Caco-2 (cell line): ENCODE data around the gene TYMP. TPM values are rescaled to one million over a fixed set of nuclear protein-coding genes. Genes with fewer than 3 reads are reported as not detected.
A peak's percentile ranks its signal among the peaks of the same experiment; 100 is the strongest.

Experiments used
- BruUV-seq: library from RNA; stranded (reverse); fragments of 400-500 nt; replicated peaks from 2 replicates; lab custom pipeline; 2021; lab: Mats Ljungman, UMichigan
- CTCF ChIA-PET: fragments of 300-600 bp; sonication (Branson Sonifier 250); formaldehyde crosslinking; loops from one replicate; lab custom pipeline; 2022; ENCODE audit warnings: antibody characterized with exemption; lab: Charles Lee
- POLR2A ChIA-PET: fragments of 300-600 bp; sonication (Branson Sonifier 250); formaldehyde crosslinking; loops from one replicate; lab custom pipeline; 2022; ENCODE audit warnings: antibody characterized with exemption; lab: Charles Lee
- DNase-seq, 2 experiments: peaks; one replicate each; pipeline versions ENCODE4 v3.0.0 to v3.0.0-alpha.2; 2020 to 2022
- H3K27me3 ChIP-seq: replicated peaks from 2 replicates; pipeline ENCODE4 v1.6.0; 2011; ENCODE audit warnings: low read length; ENCODE audit not compliant: control insufficient read depth, insufficient read depth
- H3K36me3 ChIP-seq: 2 replicates; pipeline ENCODE4 v1.5.1; 2011; ENCODE audit warnings: low read length; ENCODE audit not compliant: control insufficient read depth, insufficient read depth
- H3K4me1 ChIP-seq: fragments of 250-450 bp; sonication (Bioruptor Pico); 2 replicates; pipeline ENCODE4 v1.5.1; 2020; ENCODE audit warnings: mild to moderate bottlenecking
- H3K4me3 ChIP-seq: 2 replicates; pipeline ENCODE4 v1.5.1; 2011; ENCODE audit warnings: low read depth, mild to moderate bottlenecking, control low read depth, low read length
- H3K9me3 ChIP-seq: fragments of 250-450 bp; sonication (Bioruptor Pico); 2 replicates; pipeline ENCODE4 v1.5.1; 2020; ENCODE audit warnings: mild to moderate bottlenecking, moderate library complexity
- H3K27ac Mint-ChIP-seq: one replicate; pipeline ENCODE4 v1.8.0; 2022; ENCODE audit warnings: mixed read lengths; ENCODE audit not compliant: unreplicated experiment
- H3K27me3 Mint-ChIP-seq: one replicate; pipeline ENCODE4 v1.8.0; 2022; ENCODE audit warnings: mixed read lengths; ENCODE audit not compliant: insufficient read depth, unreplicated experiment
- H3K36me3 Mint-ChIP-seq: one replicate; pipeline ENCODE4 v1.8.0; 2022; ENCODE audit warnings: mild to moderate bottlenecking, mixed read lengths; ENCODE audit not compliant: insufficient read depth, unreplicated experiment
- H3K4me1 Mint-ChIP-seq: one replicate; pipeline ENCODE4 v1.8.0; 2022; ENCODE audit warnings: low read depth, mixed read lengths; ENCODE audit not compliant: unreplicated experiment
- H3K4me3 Mint-ChIP-seq: one replicate; pipeline ENCODE4 v1.8.0; 2022; ENCODE audit warnings: mild to moderate bottlenecking, moderate library complexity, mixed read lengths; ENCODE audit not compliant: unreplicated experiment
- H3K9me3 Mint-ChIP-seq: one replicate; pipeline ENCODE4 v1.8.0; 2022; ENCODE audit warnings: mixed read lengths; ENCODE audit not compliant: unreplicated experiment
- intact Hi-C: fragments of 100-400 bp; cut with micrococcal nuclease; formaldehyde crosslinking; loops from one replicate; pipeline ENCODE4 v1.10.0; 2022; ENCODE audit not compliant: unreplicated experiment
- total RNA-seq: library from RNA; stranded (reverse); gene quantifications from 2 replicates; pipeline ENCODE4 v1.2.3, GENCODE V29; 2022
- TF ChIP-seq, protein P1 (sequence below), 2 experiments: fragments of 200-600 bp in 1 of 2; IDR thresholded peaks; 1 replicate in 1 of 2; 2 replicates in 1 of 2; pipeline versions ENCODE4 v1.5.1 to v1.8.0; 2011 to 2022; ENCODE audit warnings: antibody characterized with exemption in 1 of 2, control low read depth in 1 of 2, inconsistent platforms in 1 of 2, low read depth in 1 of 2, low read length in 1 of 2, mild to moderate bottlenecking in 1 of 2, moderate library complexity in 1 of 2; ENCODE audit not compliant: insufficient read depth in 1 of 2, severe bottlenecking in 1 of 2, unreplicated experiment in 1 of 2

TYMP gene
- total RNA-seq, 1 experiment from 2014 or later, result 3.9 TPM

DNA sequence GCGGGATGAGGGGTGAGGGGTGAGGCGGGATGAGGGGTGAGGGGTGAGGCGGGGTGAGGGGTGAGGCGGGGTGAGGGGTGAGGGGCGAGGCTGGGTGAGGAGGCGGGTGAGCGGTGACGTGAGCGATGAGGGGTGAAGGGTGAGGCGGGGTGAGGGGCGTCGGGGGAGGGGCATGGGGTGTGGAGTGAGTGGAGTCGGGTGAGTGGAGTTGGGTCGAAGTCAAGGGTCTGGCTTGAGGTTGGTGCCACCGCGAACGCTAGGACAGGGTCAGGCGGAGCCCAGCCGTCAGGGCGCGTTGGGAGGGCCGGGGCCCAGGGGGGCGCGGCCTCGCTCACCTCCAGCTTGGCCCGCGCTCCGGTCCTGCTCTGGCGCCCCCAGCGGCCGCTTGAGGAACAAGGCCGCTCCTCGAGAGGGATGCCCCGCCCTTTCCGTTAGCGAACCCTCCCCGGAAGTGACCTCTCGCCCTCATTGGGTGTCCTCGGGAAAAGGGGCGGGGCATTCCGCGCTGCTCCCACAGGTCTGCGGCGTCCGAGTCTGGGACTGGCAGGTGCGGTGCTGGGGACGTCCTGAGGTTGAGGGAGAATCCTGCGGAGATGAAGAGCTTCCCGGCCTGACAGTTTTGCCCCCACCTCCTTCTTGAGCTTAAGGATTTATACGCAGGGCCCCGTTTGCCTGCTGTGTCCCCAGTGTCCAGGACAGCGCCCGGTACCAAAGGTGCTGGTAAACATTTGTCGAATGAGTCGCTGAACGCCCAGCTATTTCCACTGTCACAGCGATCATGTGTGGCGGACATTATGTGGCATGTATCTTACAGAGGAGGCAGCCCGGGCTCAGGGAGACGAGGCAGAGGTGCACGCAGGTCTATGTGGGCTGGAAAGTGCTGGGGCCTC lies 33.0 kb upstream of the TYMP start, which contains the start of gene SYCE3:
TSS of gene SYCE3 (minus strand) at position 397 of the 890 bp plus-strand sequence. CDS start 6,514 bp downstream, outside the sequence.
- Histone ChIP-seq H3K4me3 (peak within 1 kb of the TSS; percentile 63), H3K36me3 (no peaks in the 10 kb centered on the region), H3K27me3 (no peaks in the 10 kb centered on the region), H3K9me3 (no peaks in the 10 kb centered on the region), H3K4me1 (no peaks in the 10 kb centered on the region)
- H3K36me3 Mint-ChIP-seq, result no peaks in the 10 kb centered on the region
- ChIA-PET POLR2A (interaction anchor here (0.6 to 2.2 kb wide), 6 partner anchors 20 to 292 kb away, joined by 4 to 12 read pairs (median 5); partner anchors contain the start of genes CHKB, LMF2, NCAPH2 and SCO2), CTCF (interaction anchor here (0.5 to 1.9 kb wide), 17 partner anchors 15 to 164 kb away, joined by 3 to 43 read pairs (median 7); partner anchors contain the start of genes ARSA, KLHDC7B, LMF2 and NCAPH2)
- TF ChIP-seq, protein P1, sequence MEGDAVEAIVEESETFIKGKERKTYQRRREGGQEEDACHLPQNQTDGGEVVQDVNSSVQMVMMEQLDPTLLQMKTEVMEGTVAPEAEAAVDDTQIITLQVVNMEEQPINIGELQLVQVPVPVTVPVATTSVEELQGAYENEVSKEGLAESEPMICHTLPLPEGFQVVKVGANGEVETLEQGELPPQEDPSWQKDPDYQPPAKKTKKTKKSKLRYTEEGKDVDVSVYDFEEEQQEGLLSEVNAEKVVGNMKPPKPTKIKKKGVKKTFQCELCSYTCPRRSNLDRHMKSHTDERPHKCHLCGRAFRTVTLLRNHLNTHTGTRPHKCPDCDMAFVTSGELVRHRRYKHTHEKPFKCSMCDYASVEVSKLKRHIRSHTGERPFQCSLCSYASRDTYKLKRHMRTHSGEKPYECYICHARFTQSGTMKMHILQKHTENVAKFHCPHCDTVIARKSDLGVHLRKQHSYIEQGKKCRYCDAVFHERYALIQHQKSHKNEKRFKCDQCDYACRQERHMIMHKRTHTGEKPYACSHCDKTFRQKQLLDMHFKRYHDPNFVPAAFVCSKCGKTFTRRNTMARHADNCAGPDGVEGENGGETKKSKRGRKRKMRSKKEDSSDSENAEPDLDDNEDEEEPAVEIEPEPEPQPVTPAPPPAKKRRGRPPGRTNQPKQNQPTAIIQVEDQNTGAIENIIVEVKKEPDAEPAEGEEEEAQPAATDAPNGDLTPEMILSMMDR (IDR thresholded peaks at IDR 0.05; ENCODE audit: insufficient read depth in 1 of 2, low read depth in 1 of 2, low read length in 1 of 2, severe bottlenecking in 1 of 2, unreplicated experiment in 1 of 2), result peak; percentile 85 to 87
- peak within 1 kb of the TSS; percentile 86 for H3K4me3 Mint-ChIP-seq
- no peaks in the 10 kb centered on the region for H3K27me3 Mint-ChIP-seq
- BruUV-seq, result TSS peak; percentile 90
- H3K4me1 Mint-ChIP-seq, result peaks cover 14% of the 10 kb centered on the region
- intact Hi-C loops, result loop anchor here (1.0 to 2.0 kb wide), 2 partner anchors 20 to 30 kb away; partner anchors contain the start of gene CHKB
- no peaks in the 10 kb centered on the region for H3K9me3 Mint-ChIP-seq
- DNase-seq, result peak; percentile 97 to 99
- H3K27ac Mint-ChIP-seq, result peak within 1 kb of the TSS; percentile 87

DNA sequence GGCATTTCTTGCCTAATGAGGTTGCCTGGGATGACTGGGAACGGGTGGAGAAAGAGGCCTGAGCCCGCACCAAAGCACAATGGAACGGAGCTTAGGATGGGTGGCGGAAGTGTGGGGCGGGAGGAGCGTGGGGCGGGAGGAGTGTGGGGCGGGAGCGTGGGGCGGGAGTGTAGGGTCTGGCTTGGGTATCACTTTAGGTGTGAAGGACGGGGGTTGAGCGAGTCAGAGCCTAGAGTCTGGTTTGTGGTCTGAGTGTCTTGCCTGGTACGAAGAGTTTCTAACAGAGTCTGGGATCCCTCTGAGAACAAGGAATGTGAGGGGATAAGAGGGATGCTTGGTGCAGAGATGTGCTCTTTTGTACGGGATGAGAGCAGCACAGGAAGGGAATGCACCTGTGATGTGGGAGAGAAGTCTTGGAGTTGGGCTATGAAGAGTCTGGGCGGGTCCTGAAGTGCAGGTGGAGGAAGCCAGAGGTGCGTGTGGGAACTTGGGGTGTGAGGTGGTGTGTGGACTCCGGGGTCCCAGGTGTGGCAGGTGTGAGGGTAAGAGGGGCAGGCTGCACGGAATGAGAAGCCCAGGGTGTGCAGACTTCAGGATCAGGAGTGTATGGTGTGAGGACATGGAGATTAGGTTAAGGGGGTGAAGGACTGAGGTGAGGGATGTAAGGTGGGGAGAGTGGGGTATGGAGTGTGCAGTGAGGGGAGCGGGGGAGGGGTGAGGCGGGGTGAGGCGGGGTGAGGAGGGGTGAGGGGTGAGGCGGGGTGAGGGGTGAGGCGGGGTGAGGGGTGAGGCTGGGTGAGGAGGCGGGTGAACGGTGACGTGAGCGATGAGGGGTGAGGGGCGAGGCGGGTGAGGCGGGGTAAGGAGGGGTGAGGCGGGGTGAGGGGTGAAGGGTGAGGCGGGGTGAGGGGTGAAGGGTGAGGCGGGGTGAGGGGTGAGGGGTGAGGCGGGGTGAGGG lies 31.9 kb upstream of the TYMP start:
- H3K9me3 Mint-ChIP-seq, result no peaks in the 10 kb centered on the region
- TF ChIP-seq, protein P1 (IDR thresholded peaks at IDR 0.05; ENCODE audit: insufficient read depth in 1 of 2, low read depth in 1 of 2, low read length in 1 of 2, severe bottlenecking in 1 of 2, unreplicated experiment in 1 of 2), result no peak
- H3K9me3 ChIP-seq, result no peaks in the 10 kb centered on the region
- peak overlapping the region; percentile 34 for H3K27ac Mint-ChIP-seq
- ChIA-PET POLR2A (no interaction called here), CTCF (no interaction called here)
- H3K27me3 ChIP-seq, result no peaks in the 10 kb centered on the region
- DNase-seq, result no peak
- BruUV-seq, result no TSS peak
- H3K4me3 ChIP-seq, result no peak overlapping the region
- peak overlapping the region; percentile 61 for H3K4me3 Mint-ChIP-seq
- no peaks in the 10 kb centered on the region for H3K36me3 ChIP-seq
- H3K27me3 Mint-ChIP-seq, result no peaks in the 10 kb centered on the region
- intact Hi-C loops, result loop anchor here (2.0 kb wide), 1 partner anchor 29 kb away; no protein-coding TSS in a partner anchor
- peaks cover 14% of the 10 kb centered on the region for H3K4me1 Mint-ChIP-seq
- no peaks in the 10 kb centered on the region for H3K4me1 ChIP-seq
- H3K36me3 Mint-ChIP-seq, result no peaks in the 10 kb centered on the region
